Smooth muscle cell (in vitro differentiated cells): ENCODE results near the gene DMAC1. TPM values are rescaled to one million over a fixed set of nuclear protein-coding genes. Genes with fewer than 3 reads are reported as not detected.

ENCODE experiments used
- DNase-seq: peaks from one replicate; lab custom pipeline; 2025; ENCODE audit not compliant: unreplicated experiment; lab: John Stamatoyannopoulos, UW
- H2AFZ ChIP-seq: fragments of 200-600 bp; sonication (generic); 2 replicates; pipeline ENCODE4 v1.6.0; 2016; ENCODE audit warnings: antibody characterized with exemption, low read depth, mild to moderate bottlenecking
- H3F3A ChIP-seq: fragments of 200-600 bp; sonication (generic); 2 replicates; pipeline ENCODE4 v1.6.0; 2017; ENCODE audit warnings: antibody characterized with exemption, low read depth
- H3K27ac ChIP-seq: fragments of 200-600 bp; sonication (generic); 2 replicates; pipeline ENCODE4 v1.5.1; 2016; ENCODE audit warnings: low read depth, mild to moderate bottlenecking
- H3K27me3 ChIP-seq: fragments of 200-600 bp; sonication (generic); 2 replicates; pipeline ENCODE4 v1.6.1; 2016; ENCODE audit warnings: low read depth, mild to moderate bottlenecking
- H3K36me3 ChIP-seq: fragments of 200-600 bp; sonication (generic); 2 replicates; pipeline ENCODE4 v1.5.1; 2016; ENCODE audit warnings: low read depth
- H3K4me1 ChIP-seq: fragments of 200-600 bp; sonication (generic); 2 replicates; pipeline ENCODE4 v1.5.1; 2016; ENCODE audit warnings: low read depth
- H3K4me2 ChIP-seq: fragments of 200-600 bp; sonication (generic); 2 replicates; pipeline ENCODE4 v1.6.0; 2016; ENCODE audit warnings: mild to moderate bottlenecking
- H3K4me3 ChIP-seq: fragments of 200-600 bp; sonication (generic); 2 replicates; pipeline ENCODE4 v1.5.1; 2016; ENCODE audit warnings: mild to moderate bottlenecking
- H3K79me2 ChIP-seq: fragments of 200-600 bp; sonication (generic); 2 replicates; pipeline ENCODE4 v1.6.0; 2016; ENCODE audit warnings: low read depth, mild to moderate bottlenecking
- H3K9ac ChIP-seq: fragments of 200-600 bp; sonication (generic); 2 replicates; pipeline ENCODE4 v1.6.0; 2016; ENCODE audit warnings: low read depth
- H3K9me3 ChIP-seq: fragments of 200-600 bp; sonication (generic); replicated peaks from 2 replicates; pipeline ENCODE4 v1.5.1; 2016; ENCODE audit warnings: low read depth
- H4K20me1 ChIP-seq: fragments of 200-600 bp; sonication (generic); 2 replicates; pipeline ENCODE4 v1.6.0; 2016; ENCODE audit warnings: low read depth
- WGBS: methylation state at CpG from one replicate; pipeline ENCODE4 v1.1.7; 2016; ENCODE audit warnings: low lambda C conversion rate; 5-methylcytosine and 5-hydroxymethylcytosine counted together
- polyA plus RNA-seq: library from polyadenylated mRNA; unstranded; fragments of >200 nt; fragmentation: Nextera tagmentation; extraction: Ambion mirVana; gene quantifications from 2 replicates; pipeline ENCODE4 v1.2.1, GENCODE V29; 2016
- total RNA-seq: library from RNA; depleted of rRNA; stranded (reverse); fragments of >200 nt; gene quantifications from 2 replicates; pipeline ENCODE4 v1.2.3, GENCODE V29; 2014
- TF ChIP-seq, protein P1 (sequence below): fragments of 200-600 bp; sonication (generic); IDR thresholded peaks from 2 replicates; pipeline ENCODE4 v1.5.1; 2017; ENCODE audit warnings: borderline replicate concordance, mild to moderate bottlenecking, antibody characterized with exemption; ENCODE audit not compliant: insufficient read depth, poor library complexity, severe bottlenecking

The DMAC1 gene
- total and polyA plus RNA-seq, 2 experiments from 2014 or later: 17.5 to 68.3 TPM

GRCh38 chr9:7799944-7800285 is 337 bp upstream of the DMAC1 start:
- Histone ChIP-seq H4K20me1 (no peaks in the 10 kb centered on the region), H3F3A (peaks cover 16% of the 10 kb centered on the region), H3K79me2 (peaks cover 7% of the 10 kb centered on the region), H3K36me3 (no peaks in the 10 kb centered on the region), H2AFZ (peak overlapping the region; percentile 66), H3K27ac (peak overlapping the region; percentile 75), H3K27me3 (no peaks in the 10 kb centered on the region), H3K9me3 (no peaks in the 10 kb centered on the region), H3K4me1 (peaks cover 8% of the 10 kb centered on the region), H3K4me3 (peak overlapping the region; percentile 99), H3K4me2 (peak overlapping the region; percentile 99), H3K9ac (peak overlapping the region; percentile 92)
- 53% methylated on average over 5 of the region's 8 CpGs for WGBS
- no peak for DNase-seq
- TF ChIP-seq, protein P1, sequence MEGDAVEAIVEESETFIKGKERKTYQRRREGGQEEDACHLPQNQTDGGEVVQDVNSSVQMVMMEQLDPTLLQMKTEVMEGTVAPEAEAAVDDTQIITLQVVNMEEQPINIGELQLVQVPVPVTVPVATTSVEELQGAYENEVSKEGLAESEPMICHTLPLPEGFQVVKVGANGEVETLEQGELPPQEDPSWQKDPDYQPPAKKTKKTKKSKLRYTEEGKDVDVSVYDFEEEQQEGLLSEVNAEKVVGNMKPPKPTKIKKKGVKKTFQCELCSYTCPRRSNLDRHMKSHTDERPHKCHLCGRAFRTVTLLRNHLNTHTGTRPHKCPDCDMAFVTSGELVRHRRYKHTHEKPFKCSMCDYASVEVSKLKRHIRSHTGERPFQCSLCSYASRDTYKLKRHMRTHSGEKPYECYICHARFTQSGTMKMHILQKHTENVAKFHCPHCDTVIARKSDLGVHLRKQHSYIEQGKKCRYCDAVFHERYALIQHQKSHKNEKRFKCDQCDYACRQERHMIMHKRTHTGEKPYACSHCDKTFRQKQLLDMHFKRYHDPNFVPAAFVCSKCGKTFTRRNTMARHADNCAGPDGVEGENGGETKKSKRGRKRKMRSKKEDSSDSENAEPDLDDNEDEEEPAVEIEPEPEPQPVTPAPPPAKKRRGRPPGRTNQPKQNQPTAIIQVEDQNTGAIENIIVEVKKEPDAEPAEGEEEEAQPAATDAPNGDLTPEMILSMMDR: no peak

- Histone ChIP-seq H3K79me2 (peaks cover 5% of the 10 kb centered on the region), H3K4me3 (no peak overlapping the region), H3K4me1 (peaks cover 8% of the 10 kb centered on the region), H3K36me3 (no peaks in the 10 kb centered on the region), H3F3A (peaks cover 16% of the 10 kb centered on the region), H4K20me1 (no peaks in the 10 kb centered on the region), H3K9ac (no peak overlapping the region), H3K27me3 (no peaks in the 10 kb centered on the region), H3K4me2 (no peak overlapping the region), H2AFZ (no peak overlapping the region), H3K9me3 (no peaks in the 10 kb centered on the region), H3K27ac (peak overlapping the region; percentile 45)
- TF ChIP-seq, protein P1: no peak
- DNase-seq: no peak
- 72% methylated on average over 3 of the region's 3 CpGs for WGBS
These were observed 5.4 kb downstream of the DMAC1 start for GRCh38 chr9:7794196-7794595.

GRCh38 chr9:7791394-7791793 is 8.2 kb downstream of the DMAC1 start:
- Histone ChIP-seq H2AFZ (no peak overlapping the region), H3K4me3 (no peak overlapping the region), H3K4me2 (no peak overlapping the region), H3K9ac (no peak overlapping the region), H3K27ac (no peak overlapping the region), H3K9me3 (no peaks in the 10 kb centered on the region), H4K20me1 (no peaks in the 10 kb centered on the region), H3K4me1 (no peaks in the 10 kb centered on the region), H3F3A (peaks cover 9% of the 10 kb centered on the region), H3K27me3 (no peaks in the 10 kb centered on the region), H3K79me2 (no peaks in the 10 kb centered on the region), H3K36me3 (no peaks in the 10 kb centered on the region)
- DNase-seq: no peak
- TF ChIP-seq, protein P1: no peak
- WGBS: 79% methylated on average over 4 of the region's 4 CpGs

GRCh38 chr9:7790819-7791182 is 8.8 kb downstream of the DMAC1 start:
- no peaks in the 10 kb centered on the region for H3K4me1 ChIP-seq
- no peak overlapping the region for H3K4me2 ChIP-seq
- no peaks in the 10 kb centered on the region for H3K79me2 ChIP-seq
- H2AFZ ChIP-seq: no peak overlapping the region
- H4K20me1 ChIP-seq: no peaks in the 10 kb centered on the region
- 94% methylated on average over 6 of the region's 6 CpGs for WGBS
- no peaks in the 10 kb centered on the region for H3K9me3 ChIP-seq
- no peaks in the 10 kb centered on the region for H3K36me3 ChIP-seq
- peaks cover 3% of the 10 kb centered on the region for H3F3A ChIP-seq
- no peak overlapping the region for H3K27ac ChIP-seq
- no peak overlapping the region for H3K9ac ChIP-seq
- H3K4me3 ChIP-seq: no peak overlapping the region
- H3K27me3 ChIP-seq: no peaks in the 10 kb centered on the region
- TF ChIP-seq, protein P1: no peak
- no peak for DNase-seq
